A549 (cell line): ENCODE measurements around the gene IRF3. TPM values are rescaled to one million over a fixed set of nuclear protein-coding genes. Genes with fewer than 3 reads are reported as not detected.

ENCODE experiments used
- ATAC-seq, 2 experiments: fragments of 200-7000 bp in 1 of 2; fragments of >200 bp in 1 of 2; cut with Nextera tagmentation in 1 of 2; cut with Tn5 transposase in 1 of 2; 3 replicates each; pipeline versions ENCODE4 v1.8.0 to v1.9.1; 2018 to 2020; ENCODE audit warnings: mild to moderate bottlenecking in 1 of 2, moderate library complexity in 1 of 2
- CTCF ChIA-PET: fragments of 300-600 bp; sonication (Branson Sonifier 250); formaldehyde crosslinking; extraction: SDS; loops from one replicate; lab custom pipeline; 2021; ENCODE audit warnings: antibody characterized with exemption, inconsistent platforms; lab: Yijun Ruan, JAX
- POLR2A ChIA-PET: fragments of 350-600 bp; formaldehyde crosslinking; extraction: SDS; loops from one replicate; lab custom pipeline; 2021; ENCODE audit warnings: antibody characterized with exemption, inconsistent platforms; lab: Yijun Ruan, JAX
- DNase-seq, 2 experiments: peaks; one replicate each; pipeline versions ENCODE4 v3.0.0 to v3.0.0-alpha.2; 2011 to 2016; ENCODE audit warnings: low read depth in 1 of 2, low spot score in 1 of 2
- FAIRE-seq: peaks from 2 replicates; lab custom pipeline; 2011; peaks lifted over from hg19 to GRCh38; lab: Jason Lieb, UNC
- H3K27ac ChIP-seq, 2 experiments: fragments of >200 bp; sonication (Bioruptor Twin); formaldehyde crosslinking; 3 replicates each; pipeline ENCODE4 v1.5.1; 2016 to 2017
- H3K4me1 ChIP-seq: fragments of >200 bp; sonication (Bioruptor Twin); formaldehyde crosslinking; 3 replicates; pipeline ENCODE4 v1.6.1; 2016
- H3K4me2 ChIP-seq: fragments of >200 bp; sonication (Bioruptor Twin); formaldehyde crosslinking; 3 replicates; pipeline ENCODE4 v1.6.1; 2016
- H3K4me3 ChIP-seq: fragments of >200 bp; sonication (Bioruptor Twin); formaldehyde crosslinking; 3 replicates; pipeline ENCODE4 v1.5.1; 2016
- H3K9me3 ChIP-seq: fragments of >200 bp; sonication (Bioruptor Twin); formaldehyde crosslinking; 3 replicates; pipeline ENCODE4 v1.6.1; 2016
- FOSB ChIP-seq: fragments of 250-450 bp; sonication (Bioruptor Pico); IDR thresholded peaks from 2 replicates; pipeline ENCODE4 v1.5.0; 2020; ENCODE audit warnings: mild to moderate bottlenecking, moderate library complexity
- FOSL2 ChIP-seq, 2 experiments: fragments of 450-650 bp in 1 of 2; fragments of >200 bp in 1 of 2; sonication (Bioruptor Twin) in 1 of 2; formaldehyde crosslinking; IDR thresholded peaks; 2 replicates each; pipeline versions ENCODE4 v1.5.0 to v1.6.1; 2016 to 2020; ENCODE audit warnings: mild to moderate bottlenecking in 1 of 2, moderate library complexity in 1 of 2
- HDAC2 ChIP-seq: fragments of 200-600 bp; sonication (generic); IDR thresholded peaks from 2 replicates; pipeline ENCODE4 v1.6.1; 2016
- KDM1A ChIP-seq: fragments of 200-600 bp; sonication (generic); IDR thresholded peaks from 2 replicates; pipeline ENCODE4 v1.6.1; 2016; ENCODE audit warnings: low read depth, mild to moderate bottlenecking
- KDM5A ChIP-seq: fragments of 200-600 bp; sonication (generic); IDR thresholded peaks from 2 replicates; pipeline ENCODE4 v1.6.1; 2016; ENCODE audit warnings: antibody characterized with exemption, mild to moderate bottlenecking
- MAFK ChIP-seq: fragments of 450-650 bp; IDR thresholded peaks from 2 replicates; pipeline ENCODE4 v1.6.1; 2014; ENCODE audit not compliant: partially characterized antibody
- NFE2L2 ChIP-seq: fragments of 150-350 bp; conservative IDR thresholded peaks from 2 replicates; pipeline ENCODE4 v1.6.1; 2014; ENCODE audit warnings: low read length
- NPAS2 ChIP-seq: fragments of 250-450 bp; sonication (Bioruptor Pico); IDR thresholded peaks from 2 replicates; pipeline ENCODE4 v1.8.0; 2022; ENCODE audit warnings: mild to moderate bottlenecking, moderate library complexity, borderline replicate concordance
- RFX5 ChIP-seq: fragments of 450-650 bp; IDR thresholded peaks from 2 replicates; pipeline ENCODE4 v1.7.1; 2014; ENCODE audit warnings: antibody characterized with exemption, mild to moderate bottlenecking, moderate library complexity
- SMC3 ChIP-seq: fragments of >200 bp; sonication (Bioruptor Twin); formaldehyde crosslinking; IDR thresholded peaks from 3 replicates; pipeline ENCODE4 v1.6.1; 2018; ENCODE audit warnings: inconsistent platforms
- SREBF2 ChIP-seq: fragments of 450-650 bp; IDR thresholded peaks from 2 replicates; pipeline ENCODE4 v1.6.1; 2014; ENCODE audit warnings: mild to moderate bottlenecking, moderate library complexity
- TFCP2L1 ChIP-seq: fragments of 250-450 bp; sonication (Bioruptor Pico); IDR thresholded peaks from 2 replicates; pipeline ENCODE4 v1.5.0; 2021; ENCODE audit warnings: mild to moderate bottlenecking
- TP53 ChIP-seq: fragments of 250-450 bp; sonication (Bioruptor Pico); IDR thresholded peaks from 2 replicates; pipeline ENCODE4 v1.5.0; 2021; ENCODE audit warnings: mild to moderate bottlenecking, moderate library complexity
- WGBS: methylation state at CpG from one replicate; pipeline ENCODE4 v1.1.6; 2017; ENCODE audit errors: missing lambda C conversion rate; 5-methylcytosine and 5-hydroxymethylcytosine counted together
- polyA plus RNA-seq, 4 experiments: library from polyadenylated mRNA; depleted of rRNA in 3 of 4; stranded (reverse); fragments of >200 nt; fragmentation: RNase III in 1 of 4; extraction: RNeasy Plus Mini Kit Qiagen cat#74134 plus additional on column Dnase treatment in 1 of 4; gene quantifications; 2 replicates in 3 of 4; 3 replicates in 1 of 4; pipeline ENCODE4 v1.2.3, GENCODE V29; 2011 to 2017
- TF ChIP-seq, protein P1 (sequence below): fragments of >200 bp; sonication (Bioruptor Twin); formaldehyde crosslinking; IDR thresholded peaks from 2 replicates; pipeline ENCODE4 v1.6.1; 2016
- TF ChIP-seq, protein P2 (sequence below): fragments of >200 bp; sonication (Bioruptor Twin); formaldehyde crosslinking; IDR thresholded peaks from 3 replicates; pipeline ENCODE4 v1.6.1; 2016
- TF ChIP-seq, protein P3 (sequence below): IDR thresholded peaks from 2 replicates; pipeline ENCODE4 v1.6.1; 2012

Gene IRF3
- polyA plus RNA-seq, 2 of the 4 experiments (the other 2 are of a cell fraction), result 54.0 to 103 TPM

DNA sequence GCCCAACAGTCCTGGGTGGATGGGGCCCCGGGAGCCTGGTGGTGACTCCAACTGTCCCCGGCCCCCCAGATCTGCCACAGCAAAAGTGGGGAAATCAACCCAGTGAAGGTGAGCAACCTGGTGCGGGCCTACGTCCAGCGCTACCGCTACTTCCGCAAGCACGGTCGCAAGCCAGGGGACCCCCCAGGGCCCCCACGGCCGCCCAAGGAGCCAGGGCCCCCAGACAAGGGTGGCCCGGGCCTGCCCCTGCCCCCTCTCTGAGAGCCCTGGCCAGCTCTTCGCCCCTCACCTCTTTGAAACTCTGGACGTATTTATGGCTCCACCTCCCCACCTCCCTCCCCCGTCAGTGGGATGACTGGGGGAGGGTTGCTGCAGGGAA is 7.5 kb downstream of the IRF3 start:
- Histone ChIP-seq H3K27ac (no peak overlapping the region), H3K4me1 (no peaks in the 10 kb centered on the region), H3K9me3 (0 out of 3 replicates have a peak, but pooled peaks cover 3% of the 10 kb centered on the region), H3K4me3 (no peak overlapping the region), H3K4me2 (no peak overlapping the region)
- ChIA-PET CTCF (interaction anchor here (1.0 to 21.2 kb wide), 3 partner anchors 14 to 88 kb away, joined by 4 to 326 read pairs (median 117); partner anchors contain the start of genes PRMT1, RRAS and SCAF1), POLR2A (no interaction called here)
- TF ChIP-seq, protein P1, sequence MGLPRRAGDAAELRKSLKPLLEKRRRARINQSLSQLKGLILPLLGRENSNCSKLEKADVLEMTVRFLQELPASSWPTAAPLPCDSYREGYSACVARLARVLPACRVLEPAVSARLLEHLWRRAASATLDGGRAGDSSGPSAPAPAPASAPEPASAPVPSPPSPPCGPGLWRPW, result no peak
- no peak for TF ChIP-seq MAFK
- no peak for TF ChIP-seq RFX5
- TF ChIP-seq SREBF2, result no peak
- TF ChIP-seq, protein P2, sequence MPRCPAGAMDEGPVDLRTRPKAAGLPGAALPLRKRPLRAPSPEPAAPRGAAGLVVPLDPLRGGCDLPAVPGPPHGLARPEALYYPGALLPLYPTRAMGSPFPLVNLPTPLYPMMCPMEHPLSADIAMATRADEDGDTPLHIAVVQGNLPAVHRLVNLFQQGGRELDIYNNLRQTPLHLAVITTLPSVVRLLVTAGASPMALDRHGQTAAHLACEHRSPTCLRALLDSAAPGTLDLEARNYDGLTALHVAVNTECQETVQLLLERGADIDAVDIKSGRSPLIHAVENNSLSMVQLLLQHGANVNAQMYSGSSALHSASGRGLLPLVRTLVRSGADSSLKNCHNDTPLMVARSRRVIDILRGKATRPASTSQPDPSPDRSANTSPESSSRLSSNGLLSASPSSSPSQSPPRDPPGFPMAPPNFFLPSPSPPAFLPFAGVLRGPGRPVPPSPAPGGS, result no peak
- no peak for TF ChIP-seq SMC3
- TF ChIP-seq FOSL2 (IDR thresholded peaks at IDR 0.05), result no peak
- no peak for TF ChIP-seq FOSL2 (CRISPR knock-in tag; IDR thresholded peaks at IDR 0.05)
- no peak for FAIRE-seq
- no peak for DNase-seq
- ATAC-seq, result no peak
- WGBS, result 97% methylated on average over 11 of the region's 15 CpGs

DNA sequence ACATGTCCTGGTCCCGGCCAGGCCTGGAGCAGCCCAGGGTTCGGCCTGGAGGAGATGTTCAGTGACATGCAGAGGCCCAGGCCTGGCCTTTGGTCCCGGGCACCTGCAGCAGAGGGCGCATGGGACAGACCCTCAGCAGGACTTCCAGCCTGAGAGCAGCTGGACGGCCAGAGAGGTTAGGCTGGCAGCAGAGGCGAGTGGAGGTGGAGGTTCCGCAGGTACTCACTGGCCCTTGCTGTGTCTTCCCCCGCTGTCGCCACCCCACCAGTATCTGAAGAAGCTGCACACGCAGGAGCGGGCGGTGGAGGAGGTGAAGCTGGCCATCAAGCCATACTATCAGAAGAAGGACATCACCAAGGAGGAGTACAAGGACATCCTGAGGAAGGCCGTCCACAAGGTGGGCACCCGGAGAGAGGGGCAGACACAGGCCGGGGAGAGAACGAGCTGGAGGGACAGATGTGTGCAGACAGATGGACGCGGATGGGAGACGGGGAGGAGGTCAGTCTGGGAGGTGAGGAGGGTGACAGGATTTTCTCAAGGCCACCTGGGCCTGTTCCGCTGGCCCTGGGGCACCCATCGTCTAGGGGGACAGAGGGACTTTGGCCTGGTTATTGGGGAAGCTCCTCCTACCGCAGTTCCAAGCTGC is 8.0 kb downstream of the IRF3 start:
- H3K4me2 ChIP-seq, result no peak overlapping the region
- no peaks in the 10 kb centered on the region for H3K4me1 ChIP-seq
- ChIA-PET POLR2A (no interaction called here), CTCF (interaction anchor here (1.1 to 21.2 kb wide), 4 partner anchors 13 to 111 kb away, joined by 4 to 326 read pairs (median 64); partner anchors contain the start of genes PRMT1, RRAS and SCAF1)
- no peak overlapping the region for H3K4me3 ChIP-seq
- H3K9me3 ChIP-seq, result 0 out of 3 replicates have a peak, but pooled peaks cover 3% of the 10 kb centered on the region
- 91% methylated on average over 19 of the region's 22 CpGs for WGBS
- TF ChIP-seq KDM1A, result no peak
- TF ChIP-seq, protein P3, sequence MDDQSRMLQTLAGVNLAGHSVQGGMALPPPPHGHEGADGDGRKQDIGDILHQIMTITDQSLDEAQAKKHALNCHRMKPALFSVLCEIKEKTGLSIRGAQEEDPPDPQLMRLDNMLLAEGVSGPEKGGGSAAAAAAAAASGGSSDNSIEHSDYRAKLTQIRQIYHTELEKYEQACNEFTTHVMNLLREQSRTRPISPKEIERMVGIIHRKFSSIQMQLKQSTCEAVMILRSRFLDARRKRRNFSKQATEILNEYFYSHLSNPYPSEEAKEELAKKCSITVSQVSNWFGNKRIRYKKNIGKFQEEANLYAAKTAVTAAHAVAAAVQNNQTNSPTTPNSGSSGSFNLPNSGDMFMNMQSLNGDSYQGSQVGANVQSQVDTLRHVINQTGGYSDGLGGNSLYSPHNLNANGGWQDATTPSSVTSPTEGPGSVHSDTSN, result 0 out of 2 replicates have a peak, but pooled peaks have one; percentile 4
- ATAC-seq (peak in 1 of 2 experiments; percentile 2; a peak in 2 of 6 replicates), FAIRE-seq (no peak), DNase-seq (no peak)
- H3K27ac ChIP-seq, result no peak overlapping the region

DNA sequence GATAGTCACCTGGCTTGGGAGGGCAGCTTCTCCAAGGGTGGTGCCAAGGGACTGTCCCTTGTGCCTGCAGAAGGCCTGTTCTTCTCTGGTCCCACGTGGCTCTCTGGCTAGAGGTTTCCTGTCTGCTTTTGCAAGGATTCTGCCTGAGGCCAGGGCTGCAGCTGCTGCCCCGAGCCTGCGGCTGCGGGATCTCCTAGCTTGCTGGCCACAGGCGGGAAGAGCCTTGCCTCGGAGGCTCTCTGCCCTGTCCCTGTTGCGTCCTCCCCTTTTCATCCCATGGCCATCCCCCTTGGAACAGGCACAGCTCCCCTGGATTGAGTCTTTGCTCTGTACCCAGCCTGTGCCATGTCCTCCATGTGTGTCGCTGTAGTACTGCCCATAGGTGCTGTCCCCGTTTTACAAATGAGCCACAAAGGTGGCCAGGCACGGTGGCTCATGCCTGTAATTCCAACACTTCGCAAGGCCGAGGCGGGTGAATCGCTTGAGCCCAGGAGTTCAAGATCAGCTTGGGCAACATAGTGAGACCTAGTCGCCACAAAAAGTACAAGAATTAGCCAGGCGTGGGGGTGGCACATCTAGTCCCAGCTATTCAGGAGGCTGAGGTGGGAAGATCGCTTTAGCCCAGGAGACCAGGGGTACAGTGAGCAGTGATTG is 9.1 kb downstream of the IRF3 start:
- FAIRE-seq, result no peak
- ChIA-PET CTCF (interaction anchor here (0.5 to 21.2 kb wide), 6 partner anchors 12 to 290 kb away, joined by 3 to 326 read pairs (median 7); partner anchors contain the start of genes PRMT1, RRAS and SCAF1), POLR2A (interaction anchor here (1.0 to 2.6 kb wide), 4 partner anchors 8 to 20 kb away, joined by 3 to 14 read pairs (median 9); partner anchors contain the start of genes RRAS and SCAF1)
- no peak for DNase-seq
- TF ChIP-seq FOSL2 (IDR thresholded peaks at IDR 0.05) (no peak), FOSL2 (CRISPR knock-in tag; IDR thresholded peaks at IDR 0.05) (no peak), FOSB (CRISPR knock-in tag) (no peak), HDAC2 (no peak), SREBF2 (no peak), KDM5A (no peak), TFCP2L1 (CRISPR knock-in tag) (no peak), RFX5 (no peak), NPAS2 (CRISPR knock-in tag) (no peak), MAFK (no peak), TP53 (CRISPR knock-in tag) (no peak), NFE2L2 (no peak)
- Histone ChIP-seq H3K9me3 (0 out of 3 replicates have a peak, but pooled peaks cover 3% of the 10 kb centered on the region), H3K4me2 (no peak overlapping the region), H3K4me3 (no peak overlapping the region), H3K4me1 (no peaks in the 10 kb centered on the region), H3K27ac (no peak overlapping the region)
- WGBS, result 87% methylated on average over 17 of the region's 17 CpGs
- ATAC-seq, result no peak
